ENCODE data around the gene ZBTB7C.

DNA sequence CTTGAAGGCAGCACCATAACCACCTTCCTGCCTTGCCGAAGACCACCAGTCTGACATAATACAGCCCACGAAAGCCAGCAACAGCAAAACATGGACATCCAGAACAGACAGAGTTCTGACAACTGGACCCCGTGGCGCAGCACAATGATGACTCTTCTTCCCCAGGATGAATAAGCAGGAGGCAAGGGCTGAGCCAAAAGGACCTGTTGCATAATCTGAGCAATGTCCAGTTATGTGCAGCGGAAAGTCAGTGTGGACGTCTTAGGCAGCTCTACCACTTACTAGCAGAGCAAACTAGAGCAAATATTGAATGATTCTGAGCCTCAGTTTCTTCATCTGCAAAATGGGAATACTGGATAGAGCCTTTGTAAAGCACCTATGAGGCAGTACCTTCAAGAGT is 225.1 kb downstream of the ZBTB7C start:
- TF ChIP-seq CTCF (IDR thresholded peaks at IDR 0.05; ENCODE audit: low read depth, low read length, missing input control) (no peak), FOXA1 (IDR thresholded peaks at IDR 0.05) (no peak), SP1 (IDR thresholded peaks at IDR 0.05) (no peak), EGR1 (IDR thresholded peaks at IDR 0.05; ENCODE audit: low read depth in 2 of 2) (no peak), YY1 (IDR thresholded peaks at IDR 0.05) (no peak), RAD21 (IDR thresholded peaks at IDR 0.05) (no peak), GABPA (IDR thresholded peaks at IDR 0.05 in 1 of 2, conservative IDR thresholded peaks at IDR 0.05 in 1 of 2) (no peak), ATF3 (IDR thresholded peaks at IDR 0.05) (no peak), RXRA (IDR thresholded peaks at IDR 0.05) (no peak), HNF4G (IDR thresholded peaks at IDR 0.05) (no peak), TAF1 (conservative IDR thresholded peaks at IDR 0.05) (no peak)
- TF ChIP-seq, protein P1, sequence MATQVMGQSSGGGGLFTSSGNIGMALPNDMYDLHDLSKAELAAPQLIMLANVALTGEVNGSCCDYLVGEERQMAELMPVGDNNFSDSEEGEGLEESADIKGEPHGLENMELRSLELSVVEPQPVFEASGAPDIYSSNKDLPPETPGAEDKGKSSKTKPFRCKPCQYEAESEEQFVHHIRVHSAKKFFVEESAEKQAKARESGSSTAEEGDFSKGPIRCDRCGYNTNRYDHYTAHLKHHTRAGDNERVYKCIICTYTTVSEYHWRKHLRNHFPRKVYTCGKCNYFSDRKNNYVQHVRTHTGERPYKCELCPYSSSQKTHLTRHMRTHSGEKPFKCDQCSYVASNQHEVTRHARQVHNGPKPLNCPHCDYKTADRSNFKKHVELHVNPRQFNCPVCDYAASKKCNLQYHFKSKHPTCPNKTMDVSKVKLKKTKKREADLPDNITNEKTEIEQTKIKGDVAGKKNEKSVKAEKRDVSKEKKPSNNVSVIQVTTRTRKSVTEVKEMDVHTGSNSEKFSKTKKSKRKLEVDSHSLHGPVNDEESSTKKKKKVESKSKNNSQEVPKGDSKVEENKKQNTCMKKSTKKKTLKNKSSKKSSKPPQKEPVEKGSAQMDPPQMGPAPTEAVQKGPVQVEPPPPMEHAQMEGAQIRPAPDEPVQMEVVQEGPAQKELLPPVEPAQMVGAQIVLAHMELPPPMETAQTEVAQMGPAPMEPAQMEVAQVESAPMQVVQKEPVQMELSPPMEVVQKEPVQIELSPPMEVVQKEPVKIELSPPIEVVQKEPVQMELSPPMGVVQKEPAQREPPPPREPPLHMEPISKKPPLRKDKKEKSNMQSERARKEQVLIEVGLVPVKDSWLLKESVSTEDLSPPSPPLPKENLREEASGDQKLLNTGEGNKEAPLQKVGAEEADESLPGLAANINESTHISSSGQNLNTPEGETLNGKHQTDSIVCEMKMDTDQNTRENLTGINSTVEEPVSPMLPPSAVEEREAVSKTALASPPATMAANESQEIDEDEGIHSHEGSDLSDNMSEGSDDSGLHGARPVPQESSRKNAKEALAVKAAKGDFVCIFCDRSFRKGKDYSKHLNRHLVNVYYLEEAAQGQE (IDR thresholded peaks at IDR 0.05), result no peak
- TF ChIP-seq, protein P2, sequence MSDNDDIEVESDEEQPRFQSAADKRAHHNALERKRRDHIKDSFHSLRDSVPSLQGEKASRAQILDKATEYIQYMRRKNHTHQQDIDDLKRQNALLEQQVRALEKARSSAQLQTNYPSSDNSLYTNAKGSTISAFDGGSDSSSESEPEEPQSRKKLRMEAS (IDR thresholded peaks at IDR 0.05), result no peak

Measured in liver (tissue), 3 donors.